ENCODE measurements around the gene HLA-B. TPM values are rescaled to one million over a fixed set of nuclear protein-coding genes. Genes with fewer than 3 reads are reported as not detected.

The HLA-B gene
- total RNA-seq, 1 experiment from 2014 or later, result 124 TPM

GRCh38 chr6:31400467-31401289, 43.7 kb upstream of the HLA-B start (continued):
- TF ChIP-seq ZNF532 (CRISPR knock-in tag; IDR thresholded peaks at IDR 0.05; ENCODE audit: borderline replicate concordance) (no peak), CDX4 (CRISPR knock-in tag; IDR thresholded peaks at IDR 0.05; ENCODE audit: borderline replicate concordance) (no peak), MXD4 (CRISPR knock-in tag; IDR thresholded peaks at IDR 0.05; ENCODE audit: borderline replicate concordance) (no peak), NFYB (CRISPR knock-in tag; conservative IDR thresholded peaks at IDR 0.05; ENCODE audit: low read depth) (no peak), ZNF138 (CRISPR knock-in tag; conservative IDR thresholded peaks at IDR 0.05) (no peak), E2F4 (CRISPR knock-in tag; IDR thresholded peaks at IDR 0.05; ENCODE audit: borderline replicate concordance, low read depth) (no peak), HMGXB4 (CRISPR knock-in tag; IDR thresholded peaks at IDR 0.05) (no peak)

GRCh38 chr6:31399589-31400466, 42.8 kb upstream of the HLA-B start:
- peaks cover 8% of the 10 kb centered on the region for H3K9me3 Mint-ChIP-seq
- DNase-seq (ENCODE audit: low spot score) (peak; percentile 76), ATAC-seq (peak; percentile 40)
- H3K4me3 Mint-ChIP-seq, result peak overlapping the region; percentile 98
- ChIA-PET POLR2A (interaction anchor here (0.7 to 1.7 kb wide), 7 partner anchors 17 to 785 kb away, joined by 3 to 16 read pairs (median 4); no protein-coding TSS in a partner anchor), CTCF (interaction anchor here (0.6 to 7.6 kb wide), 30 partner anchors 16 to 851 kb away, joined by 3 to 181 read pairs (median 4); partner anchors contain the start of gene TCF19)
- peaks cover 14% of the 10 kb centered on the region for H3K36me3 Mint-ChIP-seq
- peak overlapping the region; percentile 95 for H3K27ac Mint-ChIP-seq
- peaks cover 25% of the 10 kb centered on the region for H3K27me3 Mint-ChIP-seq (ENCODE audit: low read depth)
- H3K4me1 Mint-ChIP-seq, result peaks cover 52% of the 10 kb centered on the region
- TF ChIP-seq GABPB1 (CRISPR knock-in tag; IDR thresholded peaks at IDR 0.05) (0 out of 2 replicates have a peak, but pooled peaks have one; percentile 29), CTCF (IDR thresholded peaks at IDR 0.05) (peak; percentile 69), TP53 (CRISPR knock-in tag; IDR thresholded peaks at IDR 0.05) (no peak), CDX4 (CRISPR knock-in tag; IDR thresholded peaks at IDR 0.05; ENCODE audit: borderline replicate concordance) (no peak), TEAD1 (CRISPR knock-in tag; IDR thresholded peaks at IDR 0.05) (0 out of 2 replicates have a peak, but pooled peaks have one; percentile 7), AFF4 (CRISPR knock-in tag; IDR thresholded peaks at IDR 0.05; ENCODE audit: borderline replicate concordance) (no peak)
